Measurements from ENCODE around the gene SHISA4. TPM values are rescaled to one million over a fixed set of nuclear protein-coding genes. Genes with fewer than 3 reads are reported as not detected.
"Not testable (repeated sequence)": the region's sequence is repeated elsewhere in the genome, so short reads cannot be mapped to it uniquely, and the experiment has no call there.

Gene SHISA4
- total and polyA plus RNA-seq, 8 donors, result 3.6 to 9.3 (median 5.4) TPM

GRCh38 chr1:201849372-201850052 is 39.2 kb upstream of the SHISA4 start:
- H3K9me3 ChIP-seq, result no peaks in the 10 kb centered on the region
- no peak overlapping the region for H3K27ac ChIP-seq
- no peaks in the 10 kb centered on the region for H3K4me1 ChIP-seq
- FAIRE-seq (no peak), DNase-seq (no peak), ATAC-seq (no peak)
- H3K36me3 ChIP-seq, result peaks cover 0 to 36% (median 16%) of the 10 kb centered on the region in 3 donors
- TF ChIP-seq CTCF (IDR thresholded peaks at IDR 0.05), result no peak
- H3K4me3 ChIP-seq, result no peak overlapping the region
- intact Hi-C loops (cut with DNase I), result no loop called here
- no peaks in the 10 kb centered on the region for H3K27me3 ChIP-seq
- 81 to 86% methylated on average over 2 of the region's 2 CpGs for WGBS, 2 donors

GRCh38 chr1:201850053-201850397 is 38.7 kb upstream of the SHISA4 start:
- H3K36me3 ChIP-seq, result peaks cover 0 to 39% (median 16%) of the 10 kb centered on the region in 3 donors
- DNase-seq (no peak), ATAC-seq (peak in 1 of 4 donors; percentile 48), FAIRE-seq (no peak)
- no peak overlapping the region for H3K4me3 ChIP-seq
- TF ChIP-seq CTCF (IDR thresholded peaks at IDR 0.05), result no peak
- no peaks in the 10 kb centered on the region for H3K9me3 ChIP-seq
- intact Hi-C loops (cut with DNase I), result no loop called here
- no peaks in the 10 kb centered on the region for H3K4me1 ChIP-seq
- 19 to 32% methylated on average over 1 of the region's 1 CpG for WGBS, 2 donors
- H3K27ac ChIP-seq, result no peak overlapping the region
- H3K27me3 ChIP-seq, result no peaks in the 10 kb centered on the region

GRCh38 chr1:201851949-201852348 is 36.7 kb upstream of the SHISA4 start:
- Histone ChIP-seq H3K27ac (no peak overlapping the region), H3K27me3 (no peaks in the 10 kb centered on the region), H3K4me3 (no peak overlapping the region), H3K9me3 (no peaks in the 10 kb centered on the region), H3K36me3 (peaks cover 0 to 52% (median 29%) of the 10 kb centered on the region in 3 donors), H3K4me1 (no peaks in the 10 kb centered on the region)
- WGBS, 2 donors, result 86 to 92% methylated on average over 1 of the region's 1 CpG
- TF ChIP-seq CTCF (IDR thresholded peaks at IDR 0.05), result no peak
- ATAC-seq (no peak), FAIRE-seq (no peak), DNase-seq (no peak)
- intact Hi-C loops (cut with DNase I), result no loop called here

GRCh38 chr1:201856722-201857121 is 32.0 kb upstream of the SHISA4 start:
- ATAC-seq; H3K4me3 ChIP-seq; FAIRE-seq; intact Hi-C loops (cut with DNase I); DNase-seq; H3K27ac ChIP-seq; H3K9me3 ChIP-seq; H3K4me1 ChIP-seq; H3K27me3 ChIP-seq: not testable (repeated sequence)
- H3K36me3 ChIP-seq, result peaks cover 0 to 65% (median 32%) of the 10 kb centered on the region in 3 donors
- WGBS, 2 donors, result 95 to 98% methylated on average over 2 of the region's 2 CpGs

- H3K4me3 ChIP-seq, result no peak overlapping the region
- no peaks in the 10 kb centered on the region for H3K9me3 ChIP-seq
- DNase-seq, result no peak
- intact Hi-C loops (cut with DNase I), result no loop called here
- no peak overlapping the region for H3K27ac ChIP-seq
- no peak for FAIRE-seq
- no peaks in the 10 kb centered on the region for H3K4me1 ChIP-seq
- ATAC-seq, result no peak
- no peaks in the 10 kb centered on the region for H3K27me3 ChIP-seq
- no peak for TF ChIP-seq CTCF (IDR thresholded peaks at IDR 0.05)
- peaks cover 0 to 51% (median 19%) of the 10 kb centered on the region in 3 donors for H3K36me3 ChIP-seq
- 85 to 96% methylated on average over 5 of the region's 5 CpGs for WGBS, 2 donors
These were observed 29.3 kb upstream of the SHISA4 start for GRCh38 chr1:201859424-201859823.
